Breast epithelium (tissue), 4 donors: ENCODE data around the gene BRINP1. TPM values are rescaled to one million over a fixed set of nuclear protein-coding genes. Genes with fewer than 3 reads are reported as not detected.

Experiments
- DNase-seq, 2 donors: peaks; one replicate each; pipeline ENCODE4 v3.0.0-alpha.2; 2019; ENCODE audit warnings: low spot score in 2 of 2
- H3K27ac ChIP-seq, 2 donors: fragments of 200-600 bp; sonication (generic) in 1 of 2; one replicate each; pipeline ENCODE4 v1.5.1; 2016 to 2019; ENCODE audit warnings: mild to moderate bottlenecking in 1 of 2
- H3K27me3 ChIP-seq, 2 donors: fragments of 200-600 bp; sonication (generic) in 1 of 2; one replicate each; pipeline versions ENCODE4 v1.5.1 to v1.6.0; 2017 to 2019; ENCODE audit warnings: control low read depth in 1 of 2, mild to moderate bottlenecking in 1 of 2
- H3K36me3 ChIP-seq: fragments of 200-600 bp; one replicate; pipeline ENCODE4 v1.5.1; 2019
- H3K4me1 ChIP-seq, 2 donors: fragments of 200-600 bp; sonication (generic); one replicate each; pipeline ENCODE4 v1.5.1; 2016 to 2019; ENCODE audit warnings: control low read depth in 1 of 2
- H3K4me3 ChIP-seq, 3 donors: fragments of 200-600 bp; sonication (generic); 1 replicate in 2 of 3; 2 replicates in 1 of 3; pipeline ENCODE4 v1.5.1; 2016 to 2019; ENCODE audit warnings: mild to moderate bottlenecking in 3 of 3, moderate library complexity in 2 of 3
- H3K9me3 ChIP-seq, 2 donors: fragments of 200-600 bp; sonication (generic) in 1 of 2; one replicate each; pipeline ENCODE4 v1.5.1; 2016 to 2019; ENCODE audit warnings: control low read depth in 1 of 2
- CTCF ChIP-seq, 3 donors: fragments of 450-650 bp; IDR thresholded peaks; one replicate each; pipeline ENCODE4 v1.5.1; 2016 to 2017; ENCODE audit warnings: antibody characterized with exemption in 3 of 3, mild to moderate bottlenecking in 3 of 3, moderate library complexity in 3 of 3
- POLR2A ChIP-seq: fragments of 450-650 bp; IDR thresholded peaks from one replicate; pipeline ENCODE4 v1.6.1; 2016; ENCODE audit warnings: antibody characterized with exemption, mild to moderate bottlenecking, moderate library complexity
- POLR2AphosphoS5 ChIP-seq, 3 donors: sonication (generic); formaldehyde crosslinking; IDR thresholded peaks; one replicate each; pipeline ENCODE4 v1.6.1; 2017; ENCODE audit warnings: antibody characterized with exemption in 3 of 3
- intact Hi-C: fragments of 100-400 bp; cut with DNase I; formaldehyde crosslinking; loops from one replicate; pipeline ENCODE4 v1.15.1; 2023; ENCODE audit warnings: low total_unique reads
- total RNA-seq, 3 donors: library from RNA; depleted of rRNA; stranded (reverse); fragments of >200 nt; gene quantifications; one replicate each; pipeline ENCODE4 v1.1.0, GENCODE V29; 2016

BRINP1 gene
- total RNA-seq, 3 donors from 2014 or later = 8.8 to 27.5 TPM; not detected in 1

GRCh38 chr9:119343059-119343990, 25.9 kb downstream of the BRINP1 start:
- Histone ChIP-seq H3K4me3 (no peak overlapping the region), H3K27ac (no peak overlapping the region), H3K36me3 (no peaks in the 10 kb centered on the region), H3K4me1 (no peaks in the 10 kb centered on the region), H3K27me3 (no peaks in the 10 kb centered on the region), H3K9me3 (no peaks in the 10 kb centered on the region)
- TF ChIP-seq CTCF (IDR thresholded peaks at IDR 0.05) = no peak
- no peak for TF ChIP-seq POLR2A
- TF ChIP-seq POLR2AphosphoS5 (IDR thresholded peaks at IDR 0.05) = no peak
- DNase-seq = no peak
- intact Hi-C loops = loop anchor here (5.0 kb wide), 1 partner anchor 491 kb away; no protein-coding TSS in a partner anchor

GRCh38 chr9:119339056-119339455, 30.2 kb downstream of the BRINP1 start:
- Histone ChIP-seq H3K4me3 (no peak overlapping the region), H3K36me3 (no peaks in the 10 kb centered on the region), H3K27ac (no peak overlapping the region), H3K4me1 (no peaks in the 10 kb centered on the region), H3K27me3 (no peaks in the 10 kb centered on the region), H3K9me3 (no peaks in the 10 kb centered on the region)
- no peak for TF ChIP-seq POLR2AphosphoS5 (IDR thresholded peaks at IDR 0.05)
- TF ChIP-seq POLR2A = no peak
- no peak for TF ChIP-seq CTCF (IDR thresholded peaks at IDR 0.05)
- intact Hi-C loops = no loop called here
- no peak for DNase-seq

DNA sequence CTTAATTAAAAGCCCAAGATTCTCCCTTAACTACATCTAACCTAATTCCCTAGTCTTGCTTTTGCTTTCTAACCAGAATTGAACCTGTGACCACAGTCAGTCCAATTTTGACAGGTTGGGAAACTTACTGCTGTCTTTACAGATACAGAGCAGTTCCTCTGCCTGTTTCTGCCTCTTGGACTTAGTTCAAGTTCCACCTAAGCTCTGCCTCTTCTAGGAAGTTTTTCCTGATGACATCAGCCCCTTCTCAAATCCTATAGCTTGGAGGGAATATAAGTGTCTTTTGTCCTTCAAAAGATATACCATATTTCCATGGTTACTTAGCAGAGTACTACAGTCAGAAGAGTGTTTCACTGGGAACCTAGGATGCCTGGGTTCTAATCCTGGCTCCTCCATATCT, 31.7 kb downstream of the BRINP1 start:
- no peak overlapping the region for H3K27ac ChIP-seq

DNA sequence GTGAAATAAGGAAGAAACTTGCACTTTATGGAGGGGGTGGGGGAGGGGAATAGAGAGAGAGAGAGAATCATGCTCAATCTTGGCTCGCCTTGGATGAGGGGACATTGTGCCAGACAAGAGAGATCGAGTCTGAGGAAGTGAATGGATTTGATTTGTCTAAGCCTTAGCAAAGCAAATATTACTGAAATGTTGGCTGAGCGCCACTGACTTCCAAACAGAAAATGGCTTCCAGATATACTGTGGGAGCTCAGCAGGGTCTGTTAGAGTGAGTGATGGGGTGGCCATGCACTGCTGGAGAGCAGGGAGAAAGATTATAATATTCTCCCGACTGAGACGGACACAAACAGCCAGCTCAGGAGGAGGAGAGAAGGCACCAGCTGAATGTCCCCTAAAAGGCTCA, 34.5 kb downstream of the BRINP1 start:
- no peak for DNase-seq
- intact Hi-C loops = loop anchor here (5.0 kb wide), 1 partner anchor 122 kb away; no protein-coding TSS in a partner anchor
- Histone ChIP-seq H3K27me3 (no peaks in the 10 kb centered on the region), H3K9me3 (peaks cover 1 to 6% of the 10 kb centered on the region in 2 donors), H3K36me3 (no peaks in the 10 kb centered on the region), H3K4me1 (no peaks in the 10 kb centered on the region), H3K27ac (peak overlapping the region; percentile 54 to 74), H3K4me3 (no peak overlapping the region)
- TF ChIP-seq CTCF (IDR thresholded peaks at IDR 0.05) (no peak), POLR2AphosphoS5 (IDR thresholded peaks at IDR 0.05) (no peak), POLR2A (no peak)

More for the DNA sequence above, 31.7 kb downstream of the BRINP1 start:
- DNase-seq = no peak
- H3K27me3 ChIP-seq = no peaks in the 10 kb centered on the region
- intact Hi-C loops = no loop called here
- no peak for TF ChIP-seq CTCF (IDR thresholded peaks at IDR 0.05)
- H3K4me3 ChIP-seq = no peak overlapping the region
- H3K4me1 ChIP-seq = no peaks in the 10 kb centered on the region
- no peaks in the 10 kb centered on the region for H3K9me3 ChIP-seq
- no peaks in the 10 kb centered on the region for H3K36me3 ChIP-seq

DNA sequence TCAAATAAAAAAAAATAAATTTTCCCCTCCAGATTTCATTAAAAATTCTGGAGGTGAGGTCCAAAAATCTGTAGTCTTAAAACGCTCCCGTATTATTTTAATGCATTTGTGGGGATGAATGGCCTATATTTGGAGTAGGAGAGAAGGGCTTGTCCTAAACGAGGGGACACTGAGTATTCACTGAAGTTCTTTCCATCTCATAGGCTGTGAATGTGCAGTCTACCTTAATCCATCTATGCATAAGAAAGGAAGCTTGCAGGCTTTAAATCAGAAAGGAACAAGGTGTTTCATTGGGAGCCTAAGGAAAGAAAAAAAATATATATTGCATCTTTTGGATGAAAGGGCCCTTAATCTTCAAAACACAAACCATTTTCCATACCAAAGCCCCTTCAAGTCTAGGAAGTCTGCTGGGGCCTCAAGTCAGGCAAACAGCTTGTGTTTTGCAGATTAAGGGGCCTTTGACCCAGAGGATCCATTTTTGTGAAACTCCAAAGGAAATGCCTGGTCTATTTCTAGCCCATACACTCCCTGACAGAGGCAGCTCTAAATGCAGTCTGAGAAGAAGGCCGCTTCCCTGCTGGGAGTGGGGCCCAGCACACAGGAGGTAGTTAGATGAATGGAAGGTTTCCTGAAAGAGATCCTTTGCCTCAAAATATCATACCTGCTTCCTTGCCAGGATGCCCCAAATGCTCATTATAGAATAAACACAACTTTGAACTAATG, 35.6 kb downstream of the BRINP1 start:
- H3K9me3 ChIP-seq = peaks cover 12 to 16% of the 10 kb centered on the region in 2 donors
- DNase-seq = no peak
- TF ChIP-seq CTCF (IDR thresholded peaks at IDR 0.05) (no peak), POLR2A (no peak), POLR2AphosphoS5 (IDR thresholded peaks at IDR 0.05) (no peak)
- intact Hi-C loops = loop anchor here (5.0 kb wide), 1 partner anchor 121 kb away; no protein-coding TSS in a partner anchor
- H3K4me3 ChIP-seq = no peak overlapping the region
- no peaks in the 10 kb centered on the region for H3K4me1 ChIP-seq
- H3K27ac ChIP-seq = peak overlapping the region; percentile 54 to 74
- H3K36me3 ChIP-seq = no peaks in the 10 kb centered on the region
- no peaks in the 10 kb centered on the region for H3K27me3 ChIP-seq
